Calu3 (cell line): ENCODE measurements around the gene CLCN1. TPM values are rescaled to one million over a fixed set of nuclear protein-coding genes. Genes with fewer than 3 reads are reported as not detected.

ENCODE experiments used
- BruUV-seq: library from RNA; stranded (reverse); fragments of 400-500 nt; replicated peaks from 2 replicates; lab custom pipeline; 2021; lab: Mats Ljungman, UMichigan
- CTCF ChIA-PET: fragments of 300-600 bp; sonication (Branson Sonifier 250); formaldehyde crosslinking; loops from one replicate; lab custom pipeline; 2022; ENCODE audit warnings: antibody characterized with exemption; lab: Charles Lee
- DNase-seq: peaks from one replicate; pipeline ENCODE4 v3.0.0; 2022
- H3K27ac Mint-ChIP-seq: one replicate; pipeline ENCODE4 v1.8.0; 2022; ENCODE audit warnings: mixed read lengths; ENCODE audit not compliant: unreplicated experiment
- H3K27me3 Mint-ChIP-seq: one replicate; pipeline ENCODE4 v1.8.0; 2022; ENCODE audit warnings: mixed read lengths; ENCODE audit not compliant: unreplicated experiment
- H3K36me3 Mint-ChIP-seq: one replicate; pipeline ENCODE4 v1.8.0; 2022; ENCODE audit warnings: mild to moderate bottlenecking, moderate library complexity, mixed read lengths; ENCODE audit not compliant: insufficient read depth, unreplicated experiment
- H3K4me1 Mint-ChIP-seq: one replicate; pipeline ENCODE4 v1.8.0; 2022; ENCODE audit warnings: mild to moderate bottlenecking, low read depth, mixed read lengths; ENCODE audit not compliant: unreplicated experiment
- H3K4me3 Mint-ChIP-seq: one replicate; pipeline ENCODE4 v1.8.0; 2022; ENCODE audit warnings: mild to moderate bottlenecking, low read depth, moderate library complexity, mixed read lengths; ENCODE audit not compliant: unreplicated experiment
- H3K9me3 Mint-ChIP-seq: one replicate; pipeline ENCODE4 v1.8.0; 2022; ENCODE audit warnings: low read depth, mixed read lengths; ENCODE audit not compliant: unreplicated experiment
- CTCF ChIP-seq: fragments of 200-600 bp; IDR thresholded peaks from one replicate; pipeline ENCODE4 v1.8.0; 2022; ENCODE audit warnings: antibody characterized with exemption; ENCODE audit not compliant: unreplicated experiment
- intact Hi-C: fragments of 100-400 bp; cut with micrococcal nuclease; formaldehyde crosslinking; loops from one replicate; pipeline ENCODE4 v1.10.0; 2022; ENCODE audit not compliant: unreplicated experiment
- total RNA-seq: library from RNA; stranded (reverse); gene quantifications from 2 replicates; pipeline ENCODE4 v1.2.3, GENCODE V29; 2022

CLCN1 gene
- total RNA-seq, 1 experiment from 2014 or later: 0.61 TPM

GRCh38 chr7:143282124-143282523, 33.8 kb upstream of the CLCN1 start:
- no peaks in the 10 kb centered on the region for H3K27me3 Mint-ChIP-seq
- BruUV-seq: no TSS peak
- peaks cover 3% of the 10 kb centered on the region for H3K9me3 Mint-ChIP-seq
- no peak for DNase-seq
- H3K4me1 Mint-ChIP-seq: peaks cover 51% of the 10 kb centered on the region
- H3K27ac Mint-ChIP-seq: no peak overlapping the region
- H3K36me3 Mint-ChIP-seq: peaks cover 31% of the 10 kb centered on the region
- no peak overlapping the region for H3K4me3 Mint-ChIP-seq
- CTCF ChIA-PET: no interaction called here
- intact Hi-C loops: no loop called here
- TF ChIP-seq CTCF: no peak

- Mint-ChIP-seq H3K4me1 (peaks cover 51% of the 10 kb centered on the region), H3K27ac (peak overlapping the region; percentile 64), H3K27me3 (no peaks in the 10 kb centered on the region), H3K4me3 (peak overlapping the region; percentile 85), H3K9me3 (peaks cover 3% of the 10 kb centered on the region), H3K36me3 (peaks cover 39% of the 10 kb centered on the region)
- CTCF ChIA-PET: interaction anchor here (0.5 kb wide), 1 partner anchor 12 kb away, joined by 3 read pairs; no protein-coding TSS in a partner anchor
- no peak for DNase-seq
- intact Hi-C loops: no loop called here
- BruUV-seq: no TSS peak
- TF ChIP-seq CTCF: no peak
These were observed 32.5 kb upstream of the CLCN1 start for GRCh38 chr7:143283381-143283780.

GRCh38 chr7:143284591-143285469, 31.1 kb upstream of the CLCN1 start, which contains the start of gene TMEM139:
Gene TMEM139 (plus strand): TSS chr7:143284958. CDS start chr7:143285958, 1,000 bp downstream.
- H3K27me3 Mint-ChIP-seq: no peaks in the 10 kb centered on the region
- peak within 1 kb of the TSS; percentile 85 for H3K4me3 Mint-ChIP-seq
- H3K36me3 Mint-ChIP-seq: peaks cover 54% of the 10 kb centered on the region
- DNase-seq: peak; percentile 81
- H3K4me1 Mint-ChIP-seq: peaks cover 48% of the 10 kb centered on the region
- CTCF ChIA-PET: no interaction called here
- no peak for TF ChIP-seq CTCF
- intact Hi-C loops: no loop called here
- H3K27ac Mint-ChIP-seq: peak within 1 kb of the TSS; percentile 64
- peaks cover 3% of the 10 kb centered on the region for H3K9me3 Mint-ChIP-seq
- no TSS peak for BruUV-seq

- peaks cover 46% of the 10 kb centered on the region for H3K4me1 Mint-ChIP-seq
- no TSS peak for BruUV-seq
- H3K4me3 Mint-ChIP-seq: peak overlapping the region; percentile 85
- peaks cover 56% of the 10 kb centered on the region for H3K36me3 Mint-ChIP-seq
- peak; percentile 83 for DNase-seq
- peak overlapping the region; percentile 64 for H3K27ac Mint-ChIP-seq
- TF ChIP-seq CTCF: no peak
- no peaks in the 10 kb centered on the region for H3K27me3 Mint-ChIP-seq
- CTCF ChIA-PET: interaction anchor here (0.7 kb wide), 1 partner anchor 11 kb away, joined by 3 read pairs; no protein-coding TSS in a partner anchor
- peaks cover 3% of the 10 kb centered on the region for H3K9me3 Mint-ChIP-seq
- intact Hi-C loops: no loop called here
These were observed 30.5 kb upstream of the CLCN1 start for GRCh38 chr7:143285470-143285778.
